Activated T-cell treated with anti-CD3 and anti-CD28 coated beads, Interleukin-2, amount 50 U/mL, for 48 hours (primary cell): ENCODE data around the gene DIP2A.

Source experiments
- DNase-seq, 2 experiments: peaks; one replicate each; pipeline ENCODE4 v3.0.0-alpha.2; 2020

The DIP2A gene

GRCh38 chr21:46600305-46600704 lies 141.6 kb downstream of the DIP2A start:
- DNase-seq = no peak

- DNase-seq = no peak
Observed at GRCh38 chr21:46600978-46601377, 142.3 kb downstream of the DIP2A start.

GRCh38 chr21:46603228-46603627 lies 144.5 kb downstream of the DIP2A start:
- no peak for DNase-seq

GRCh38 chr21:46604329-46604974 lies 145.8 kb downstream of the DIP2A start:
- DNase-seq = no peak

- DNase-seq = no peak
Observed at GRCh38 chr21:46604975-46605766, 146.5 kb downstream of the DIP2A start, which contains the start of gene S100B. TSS of gene S100B (minus strand) at chr21:46605082. CDS start at chr21:46602415, 2,667 bp downstream.

GRCh38 chr21:46605767-46606426 lies 147.2 kb downstream of the DIP2A start:
- DNase-seq = peak; percentile 49 to 60

GRCh38 chr21:46606427-46606813 lies 147.7 kb downstream of the DIP2A start:
- DNase-seq = no peak

GRCh38 chr21:46607636-46608035 lies 148.9 kb downstream of the DIP2A start:
- DNase-seq = no peak

GRCh38 chr21:46608672-46609111 lies 150.0 kb downstream of the DIP2A start:
- no peak for DNase-seq

- DNase-seq = no peak
Observed at GRCh38 chr21:46610018-46610701, 151.5 kb downstream of the DIP2A start.

GRCh38 chr21:46613391-46613790 lies 154.7 kb downstream of the DIP2A start:
- no peak for DNase-seq

GRCh38 chr21:46616050-46616449 lies 157.4 kb downstream of the DIP2A start:
- no peak for DNase-seq

- DNase-seq = no peak
Observed at GRCh38 chr21:46616656-46617055, 158.0 kb downstream of the DIP2A start.

GRCh38 chr21:46617267-46618051 lies 158.8 kb downstream of the DIP2A start:
- no peak for DNase-seq

- DNase-seq = no peak
Observed at GRCh38 chr21:46618738-46619379, 160.2 kb downstream of the DIP2A start.
